HG02885 (cell line): ENCODE results near the gene SPSB3.

Source experiments
- ATAC-seq: cut with Tn5 transposase; IDR thresholded peaks from one replicate; pipeline ENCODE4 v1.9.1; 2021; ENCODE audit warnings: mild to moderate bottlenecking; ENCODE audit not compliant: unreplicated experiment, poor library complexity

The SPSB3 gene

GRCh38 chr16:1765826-1766225 is 16.5 kb downstream of the SPSB3 start:
- no peak for ATAC-seq

DNA sequence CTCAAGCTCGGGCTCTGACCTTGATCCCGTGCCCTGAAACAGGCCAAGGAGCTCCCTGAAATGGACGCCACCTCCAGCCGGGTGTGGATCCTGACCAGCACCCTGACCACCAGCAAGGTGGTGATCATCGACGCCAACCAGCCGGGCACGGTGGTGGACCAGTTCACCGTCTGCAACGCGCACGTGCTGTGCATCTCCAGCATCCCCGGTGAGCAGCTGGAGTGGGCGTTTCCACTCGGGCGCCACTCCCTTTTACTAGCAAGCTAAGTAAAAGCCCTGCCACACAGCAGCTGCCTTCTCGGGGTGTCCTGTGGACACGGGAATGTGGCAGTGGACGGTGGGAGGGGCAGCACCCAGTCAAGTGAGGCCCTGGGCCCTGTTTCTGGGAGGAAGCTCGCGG is 17.4 kb downstream of the SPSB3 start:
- ATAC-seq, result no peak

- no peak for ATAC-seq
Measured at GRCh38 chr16:1763521-1764511, 18.6 kb downstream of the SPSB3 start.

DNA sequence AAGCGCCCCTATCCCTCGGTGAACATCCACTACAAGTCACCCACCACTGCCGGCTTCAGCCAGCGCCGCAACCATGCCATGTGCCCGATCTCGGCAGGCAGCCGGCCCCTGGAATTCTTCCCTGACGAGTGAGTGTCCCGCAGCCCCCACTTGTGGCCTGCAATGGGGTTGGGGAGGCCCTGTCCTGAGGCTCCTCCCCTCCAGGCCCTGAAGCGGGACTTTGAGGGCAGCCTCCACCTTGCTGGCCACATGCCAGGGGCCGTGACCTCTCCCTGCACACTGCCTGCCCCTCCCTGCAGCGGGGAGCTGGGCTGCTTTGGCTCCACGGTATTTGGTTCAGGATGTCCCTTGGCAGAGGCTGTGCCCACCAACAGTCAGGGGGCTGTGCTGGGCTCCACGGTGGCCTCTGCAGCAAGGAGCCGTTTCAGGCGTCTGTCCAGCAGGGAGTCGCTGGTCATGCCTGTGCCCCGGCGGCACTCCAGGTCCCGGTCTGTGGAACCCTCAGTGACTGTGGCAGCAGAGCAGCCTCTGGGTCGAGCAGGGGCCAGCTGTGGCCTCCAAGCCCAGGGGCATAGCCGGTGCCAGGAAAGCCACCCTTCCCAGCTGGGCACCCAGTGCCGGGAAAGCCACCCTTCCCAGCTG is 19.4 kb downstream of the SPSB3 start:
- ATAC-seq, result no peak

DNA sequence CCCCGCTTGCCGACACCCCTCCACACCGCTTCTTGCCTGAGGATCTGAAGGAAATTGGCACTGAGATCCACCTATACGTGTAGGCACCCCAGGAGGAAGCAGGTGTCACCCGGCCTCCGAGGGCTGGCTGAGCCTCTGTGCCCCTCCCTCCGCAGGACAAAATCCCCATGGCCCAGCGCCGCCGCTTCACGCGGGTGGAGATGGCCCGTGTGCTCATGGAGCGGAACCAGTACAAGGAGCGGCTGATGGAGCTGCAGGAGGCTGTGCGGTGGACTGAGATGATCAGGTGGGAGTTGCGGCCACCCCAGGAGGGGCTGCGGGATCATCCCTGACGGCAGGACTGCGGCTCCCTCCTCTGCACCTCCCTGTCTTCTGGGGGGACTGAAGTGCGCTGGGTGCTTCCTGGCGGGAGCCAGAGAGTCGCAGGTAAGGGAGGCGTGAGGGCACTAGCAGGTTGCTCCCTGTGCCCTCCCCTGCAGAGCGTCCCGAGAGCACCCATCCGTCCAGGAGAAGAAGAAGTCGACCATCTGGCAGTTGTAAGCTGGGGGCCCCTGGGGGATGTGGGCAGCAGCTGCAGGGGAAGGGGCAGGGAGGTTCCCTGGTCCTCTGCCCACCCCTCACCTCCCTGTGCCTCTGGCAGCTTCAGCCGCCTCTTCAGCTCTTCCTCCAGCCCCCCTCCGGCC is 20.0 kb downstream of the SPSB3 start:
- ATAC-seq, result no peak

- no peak for ATAC-seq
Measured at GRCh38 chr16:1761751-1762150, 20.6 kb downstream of the SPSB3 start.

- no peak for ATAC-seq
Measured at GRCh38 chr16:1760911-1761310, 21.5 kb downstream of the SPSB3 start.

DNA sequence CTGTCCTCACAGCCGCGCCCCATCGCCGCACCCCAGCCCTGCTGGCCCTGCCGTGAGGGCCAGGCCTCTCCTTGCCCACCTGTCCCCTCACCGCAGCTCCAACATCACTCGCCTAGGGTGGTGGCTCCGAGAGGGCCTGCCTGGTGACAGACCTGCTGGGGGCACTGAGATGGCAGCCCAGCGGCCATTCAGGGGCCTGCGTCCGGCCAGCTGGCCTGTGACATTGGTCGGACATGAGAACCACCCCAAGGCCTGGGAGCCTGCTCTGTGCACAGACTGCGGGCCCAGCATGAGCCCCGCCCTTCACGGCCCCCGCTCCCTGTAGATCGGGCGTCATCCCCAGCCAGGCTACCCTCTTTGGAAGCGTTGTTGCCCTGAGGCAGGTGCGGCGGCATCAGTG is 22.9 kb downstream of the SPSB3 start:
- no peak for ATAC-seq

DNA sequence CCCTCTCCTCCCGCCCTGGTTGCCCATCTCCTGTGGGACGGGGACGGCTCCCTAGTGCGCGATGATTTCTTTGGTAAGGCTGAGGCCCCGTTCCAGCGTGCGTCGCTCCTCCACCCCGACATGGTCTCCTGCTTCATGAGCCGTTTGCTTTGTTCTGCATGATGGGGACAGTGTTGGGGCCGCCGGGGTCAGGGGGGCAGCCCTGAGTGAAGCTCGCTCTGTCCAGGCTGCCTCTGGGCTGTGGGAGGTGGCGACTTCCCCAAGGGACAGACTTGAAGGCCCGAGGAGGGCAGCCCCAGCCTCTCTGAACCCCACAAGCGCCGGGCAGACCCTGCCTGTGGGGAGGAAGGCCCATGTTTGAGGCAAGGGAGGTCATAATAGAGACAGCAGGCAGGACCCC is 23.4 kb downstream of the SPSB3 start:
- no peak for ATAC-seq

DNA sequence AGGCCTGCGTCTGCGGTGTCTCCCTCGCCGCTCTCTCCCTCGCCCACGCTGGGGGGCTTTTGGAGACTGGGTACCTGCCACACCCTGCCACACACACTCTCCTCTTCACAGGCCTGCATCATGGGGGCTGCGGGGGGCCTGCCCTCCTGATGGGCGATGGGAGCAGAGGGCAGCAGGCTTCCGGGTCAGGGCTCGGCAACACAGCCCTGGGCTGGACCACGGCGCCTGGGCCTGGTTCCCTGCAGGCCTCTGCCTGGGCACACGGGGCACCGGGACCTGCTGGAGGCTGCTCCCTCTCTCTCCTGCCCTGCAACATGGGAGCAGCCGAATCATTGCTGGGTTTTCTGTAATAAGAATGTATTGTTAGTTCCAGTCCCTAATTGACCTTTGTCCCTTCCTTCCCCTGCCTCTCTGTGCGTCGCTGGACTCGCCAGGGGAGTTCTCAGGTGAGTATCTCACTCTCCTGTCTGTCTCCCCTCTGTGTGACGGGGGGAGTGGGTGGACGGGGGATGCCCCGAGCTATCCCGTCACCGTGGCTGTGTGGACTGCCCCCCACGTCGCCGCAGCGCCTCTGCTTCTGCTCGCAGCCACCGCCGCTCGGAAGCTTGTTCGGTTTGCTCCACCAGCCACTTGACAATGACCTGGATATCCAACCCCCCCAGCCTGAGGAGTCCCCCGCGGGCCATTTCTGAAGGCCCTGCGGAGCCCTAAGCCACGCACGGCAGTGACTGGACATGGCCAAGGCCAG is 24.5 kb downstream of the SPSB3 start:
- no peak for ATAC-seq

DNA sequence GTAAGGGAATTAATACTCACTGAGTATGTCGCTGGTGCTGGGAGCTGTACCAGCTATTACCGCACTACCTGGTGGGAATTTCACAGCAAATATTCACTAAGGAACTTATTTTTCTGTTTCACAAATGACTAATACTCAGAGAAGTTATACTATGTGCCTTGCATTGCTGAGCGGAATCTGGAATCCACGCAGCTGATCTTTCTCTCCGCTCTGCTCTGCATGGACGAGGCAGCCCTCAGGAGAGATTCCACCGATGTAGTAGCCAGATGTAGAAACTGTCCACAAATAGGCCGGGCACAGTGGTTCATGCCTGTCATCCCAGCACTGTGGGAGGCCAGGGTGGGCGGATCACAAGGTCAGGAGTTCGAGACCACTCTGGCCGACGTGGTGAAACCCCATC is 28.2 kb downstream of the SPSB3 start:
- no peak for ATAC-seq

DNA sequence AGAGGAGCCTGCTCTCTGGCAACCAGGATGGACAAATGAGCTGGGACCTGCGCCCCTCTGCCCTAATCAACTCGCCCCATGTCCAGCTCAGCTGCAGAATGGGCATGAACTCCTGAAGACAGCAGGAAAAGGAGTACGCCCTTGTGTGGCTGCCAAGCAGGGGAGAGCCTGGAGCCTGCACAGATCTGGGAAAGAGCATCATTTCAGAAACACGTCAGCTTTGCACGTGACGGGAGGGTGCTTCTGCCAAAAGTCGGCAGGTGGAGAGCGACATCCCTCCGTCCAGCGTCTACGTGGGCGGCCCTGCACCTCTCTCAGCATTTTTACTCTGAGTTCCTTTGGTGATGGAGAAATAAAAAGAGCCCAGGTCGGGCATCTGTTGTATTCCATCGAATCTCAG is 29.5 kb downstream of the SPSB3 start:
- no peak for ATAC-seq

DNA sequence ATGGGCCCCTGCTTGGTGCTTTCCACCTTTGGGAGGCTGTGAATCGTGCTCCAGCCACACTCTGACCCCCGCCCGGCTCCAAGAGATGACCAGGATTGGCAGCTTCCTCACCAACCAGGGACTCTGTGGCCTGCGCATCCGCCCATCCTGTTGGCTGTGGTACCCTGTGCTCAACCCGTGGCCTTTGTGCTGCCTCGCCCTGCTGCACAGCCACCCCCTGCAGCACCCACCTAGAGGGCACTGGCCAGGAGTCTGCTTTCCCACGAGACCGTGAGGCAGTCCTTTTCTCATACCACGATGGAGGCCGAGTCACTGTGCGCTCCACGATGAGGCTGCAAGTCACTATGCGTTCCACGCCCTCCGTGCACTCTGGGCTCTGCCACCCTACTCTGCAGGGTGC is 30.4 kb downstream of the SPSB3 start:
- ATAC-seq, result no peak

DNA sequence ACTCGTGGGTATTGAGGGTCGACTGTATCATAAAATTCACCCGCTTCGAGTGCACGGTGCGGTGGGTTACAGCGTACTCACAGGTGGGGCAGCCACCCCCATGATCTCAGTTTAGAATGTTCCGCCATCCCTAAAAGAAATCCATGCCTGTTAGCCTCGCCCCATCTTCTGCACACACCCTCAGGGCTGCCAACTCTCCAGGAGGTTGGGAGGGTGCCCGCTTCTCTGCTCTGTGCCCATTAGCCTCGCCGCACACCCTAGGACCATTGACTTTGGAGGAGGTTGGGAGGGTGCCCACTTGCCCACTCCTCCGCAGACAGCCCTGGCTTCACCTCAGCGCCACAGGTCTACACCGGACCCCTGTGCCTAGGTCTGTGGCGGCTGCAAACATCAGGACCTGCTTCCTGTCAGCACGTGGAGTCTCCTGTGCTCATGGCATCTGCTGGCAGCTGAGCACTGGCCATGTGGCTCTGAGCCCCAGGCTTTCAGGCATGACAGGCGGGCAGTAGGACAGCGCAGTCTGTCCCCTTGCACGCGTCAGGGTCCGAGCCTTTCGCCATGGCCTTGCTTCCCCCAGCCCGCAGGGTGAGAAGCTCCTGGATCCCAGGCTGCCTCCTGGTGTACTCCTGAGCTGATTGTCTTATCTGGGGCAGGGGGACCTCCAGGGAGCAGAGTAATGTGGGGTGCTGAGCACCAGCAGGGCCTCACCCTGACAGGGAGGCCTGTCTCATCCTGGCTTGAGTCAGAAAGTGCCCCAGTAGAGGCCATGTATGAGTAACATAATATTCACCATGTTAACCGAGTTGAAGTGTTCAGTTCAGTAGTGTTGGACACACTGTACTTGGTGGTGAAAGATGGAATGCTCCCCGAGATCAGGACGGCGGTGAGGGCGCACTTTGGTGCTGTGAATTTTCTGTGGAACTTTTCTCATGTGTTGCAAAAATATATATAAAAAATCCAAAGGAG is 32.9 kb downstream of the SPSB3 start:
- no peak for ATAC-seq

GRCh38 chr16:1747934-1748333 is 34.4 kb downstream of the SPSB3 start:
- ATAC-seq, result no peak

- ATAC-seq, result no peak
Measured at GRCh38 chr16:1746693-1747195, 35.6 kb downstream of the SPSB3 start.

DNA sequence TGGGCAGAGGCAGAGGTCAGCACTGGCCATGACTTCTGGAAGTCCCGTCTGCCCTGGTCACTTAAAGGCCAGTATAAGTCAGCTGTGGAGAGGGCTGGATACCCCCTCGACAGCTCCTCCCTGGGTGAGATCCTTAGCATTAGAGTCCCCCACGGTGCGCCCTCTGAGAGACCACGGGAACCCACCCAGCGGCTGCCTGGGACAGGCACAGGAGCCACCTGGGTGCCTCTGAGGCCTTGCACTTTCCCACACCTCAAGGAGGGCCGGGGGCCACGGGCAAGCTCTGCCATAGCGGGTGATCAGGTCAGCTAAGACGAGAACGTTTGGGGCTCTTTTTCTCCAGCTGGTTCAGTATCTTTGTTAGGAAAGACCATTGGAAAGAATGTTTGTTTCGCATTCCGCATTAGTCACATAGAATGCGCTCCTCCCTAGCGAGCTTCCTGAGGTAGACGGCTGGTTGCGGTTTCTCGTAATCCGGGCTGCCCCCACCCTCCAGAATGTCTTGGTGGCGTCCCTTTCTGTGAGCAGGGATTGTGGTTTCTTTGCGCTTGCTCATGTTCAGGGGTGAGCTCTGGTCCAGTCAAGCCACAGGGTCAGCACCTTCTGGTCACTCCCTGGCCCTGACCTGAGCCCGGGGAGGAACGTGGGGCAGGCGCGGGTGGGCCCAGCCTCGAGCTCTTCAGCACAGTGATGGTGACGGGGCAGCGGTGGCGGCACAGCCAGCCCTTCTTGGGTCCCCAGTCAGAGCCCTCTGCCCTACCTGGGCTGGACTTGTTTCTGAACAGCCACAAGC is 36.3 kb downstream of the SPSB3 start:
- ATAC-seq, result no peak

GRCh38 chr16:1745181-1745899 is 37.0 kb downstream of the SPSB3 start:
- no peak for ATAC-seq
